SK-N-MC (cell line): ENCODE data around the gene ACSBG1.

ENCODE experiments used
- DNase-seq: peaks from one replicate; pipeline ENCODE4 v3.0.0-alpha.2; 2011; ENCODE audit warnings: low read depth, low spot score
- H3K27ac ChIP-seq: fragments of 200-600 bp; sonication (generic); 2 replicates; pipeline ENCODE4 v1.5.1; 2016; ENCODE audit warnings: mixed run types
- H3K36me3 ChIP-seq: fragments of 200-600 bp; sonication (generic); 2 replicates; pipeline ENCODE4 v1.6.1; 2017; ENCODE audit warnings: antibody characterized with exemption, low read length, mixed read lengths; ENCODE audit not compliant: insufficient read depth
- H3K4me3 ChIP-seq: fragments of 200-600 bp; sonication (generic); 2 replicates; pipeline ENCODE4 v1.5.1; 2016
- H3K9ac ChIP-seq: fragments of 200-600 bp; sonication (generic); 2 replicates; pipeline ENCODE4 v1.8.0; 2017; ENCODE audit warnings: mixed run types, mixed read lengths; ENCODE audit not compliant: insufficient read length
- H3K9me3 ChIP-seq: fragments of 200-600 bp; sonication (generic); 2 replicates; pipeline ENCODE4 v1.6.1; 2017; ENCODE audit warnings: low read depth, mild to moderate bottlenecking, antibody characterized with exemption, low read length, moderate library complexity, mixed read lengths
- EZH2 ChIP-seq: fragments of 200-600 bp; sonication (generic); IDR thresholded peaks from one replicate; pipeline ENCODE4 v1.6.1; 2017; ENCODE audit warnings: antibody characterized with exemption
- FOXP2 ChIP-seq: optimal IDR thresholded peaks from 2 replicates; pipeline ENCODE3; 2011; ENCODE audit warnings: mild to moderate bottlenecking, moderate library complexity; ENCODE audit not compliant: insufficient read depth; ENCODE audit errors: extremely low read length, control extremely low read depth
- POLR2AphosphoS5 ChIP-seq: IDR thresholded peaks from 2 replicates; pipeline ENCODE4 v1.6.1; 2012; ENCODE audit warnings: mild to moderate bottlenecking, low read depth, low read length, borderline replicate concordance

Gene ACSBG1

GRCh38 chr15:78129751-78130287 lies 104.5 kb downstream of the ACSBG1 start:
- H3K9me3 ChIP-seq: no peaks in the 10 kb centered on the region
- DNase-seq: no peak
- no peak overlapping the region for H3K9ac ChIP-seq
- no peak overlapping the region for H3K27ac ChIP-seq
- no peaks in the 10 kb centered on the region for H3K36me3 ChIP-seq
- no peak for TF ChIP-seq POLR2AphosphoS5
- no peak for TF ChIP-seq EZH2
- no peak for TF ChIP-seq FOXP2
- H3K4me3 ChIP-seq: no peak overlapping the region

- no peak for DNase-seq
- H3K4me3 ChIP-seq: no peak overlapping the region
- H3K9ac ChIP-seq: no peak overlapping the region
- no peak overlapping the region for H3K27ac ChIP-seq
- no peaks in the 10 kb centered on the region for H3K36me3 ChIP-seq
- no peaks in the 10 kb centered on the region for H3K9me3 ChIP-seq
- no peak for TF ChIP-seq EZH2
- no peak for TF ChIP-seq POLR2AphosphoS5
- no peak for TF ChIP-seq FOXP2
Measured at GRCh38 chr15:78129077-78129750, 105.2 kb downstream of the ACSBG1 start.

GRCh38 chr15:78127882-78128281 lies 106.5 kb downstream of the ACSBG1 start:
- no peaks in the 10 kb centered on the region for H3K36me3 ChIP-seq
- H3K9me3 ChIP-seq: no peaks in the 10 kb centered on the region
- DNase-seq: no peak
- H3K4me3 ChIP-seq: no peak overlapping the region
- H3K27ac ChIP-seq: no peak overlapping the region
- H3K9ac ChIP-seq: no peak overlapping the region
- TF ChIP-seq POLR2AphosphoS5: no peak
- TF ChIP-seq FOXP2: no peak
- no peak for TF ChIP-seq EZH2

- Histone ChIP-seq H3K36me3 (no peaks in the 10 kb centered on the region), H3K9ac (no peak overlapping the region), H3K27ac (no peak overlapping the region), H3K4me3 (no peak overlapping the region), H3K9me3 (no peaks in the 10 kb centered on the region)
- DNase-seq: no peak
- no peak for TF ChIP-seq FOXP2
- TF ChIP-seq POLR2AphosphoS5: no peak
- no peak for TF ChIP-seq EZH2
Measured at GRCh38 chr15:78125267-78125666, 109.1 kb downstream of the ACSBG1 start.

- no peak for DNase-seq
- no peak for TF ChIP-seq POLR2AphosphoS5
- no peak for TF ChIP-seq FOXP2
- TF ChIP-seq EZH2: no peak
- H3K36me3 ChIP-seq: no peaks in the 10 kb centered on the region
- H3K4me3 ChIP-seq: no peak overlapping the region
- H3K9ac ChIP-seq: no peak overlapping the region
- no peak overlapping the region for H3K27ac ChIP-seq
- no peaks in the 10 kb centered on the region for H3K9me3 ChIP-seq
Measured at GRCh38 chr15:78120523-78120922, 113.8 kb downstream of the ACSBG1 start.
